ENCODE results near the gene CCDC87. TPM values are rescaled to one million over a fixed set of nuclear protein-coding genes. Genes with fewer than 3 reads are reported as not detected.

The CCDC87 gene
- total and polyA plus RNA-seq, 2 experiments from 2014 or later = 0.39 to 1.2 TPM

GRCh38 chr11:66542362-66542761, 50.5 kb downstream of the CCDC87 start:
- no peaks in the 10 kb centered on the region for H3K27me3 ChIP-seq (ENCODE audit: insufficient read depth)
- H3K4me1 ChIP-seq (ENCODE audit: insufficient read depth) = peaks cover 18% of the 10 kb centered on the region
- TF ChIP-seq ZNF462 (CRISPR knock-in tag; IDR thresholded peaks at IDR 0.05) (no peak), POLR2AphosphoS5 (IDR thresholded peaks at IDR 0.05; ENCODE audit: low read depth) (no peak)
- 0 out of 2 replicates have a peak, but pooled peaks cover 7% of the 10 kb centered on the region for H3F3A ChIP-seq (replicated peaks; ENCODE audit: low read depth)
- peaks cover 4% of the 10 kb centered on the region; the same call in 1 of the 2 replicates for H3K79me2 ChIP-seq (replicated peaks; ENCODE audit: insufficient read depth)
- Mint-ChIP-seq H3K4me1 (peaks cover 27% of the 10 kb centered on the region), H3K4me3 (no peak overlapping the region; the same call in 2 of the 3 replicates), H3K36me3 (ENCODE audit: low read depth) (peaks cover 1% of the 10 kb centered on the region; the same call in 2 of the 3 replicates), H3K27ac (no peak overlapping the region), H3K27me3 (ENCODE audit: insufficient read depth, low read depth, poor library complexity) (peaks cover 16% of the 10 kb centered on the region), H3K9me3 (no peaks in the 10 kb centered on the region; the same call in 1 of the 3 replicates)
- H3K4me3 ChIP-seq = no peak overlapping the region
- no peak overlapping the region for H3K4me2 ChIP-seq
- no peak overlapping the region for H2AFZ ChIP-seq
- no peaks in the 10 kb centered on the region for H3K36me3 ChIP-seq (ENCODE audit: insufficient read depth)
- no peak overlapping the region for H3K27ac ChIP-seq (ENCODE audit: low read depth)
- DNase-seq (ENCODE audit: low spot score) (no peak), ATAC-seq (no peak)
- H3K9me2 ChIP-seq (ENCODE audit: insufficient read depth) = no peaks in the 10 kb centered on the region
- no peaks in the 10 kb centered on the region for H4K20me1 ChIP-seq (replicated peaks; ENCODE audit: insufficient read depth)

GRCh38 chr11:66541892-66542291, 51.0 kb downstream of the CCDC87 start:
- no peak for ATAC-seq
- Histone ChIP-seq H3K27me3 (ENCODE audit: insufficient read depth) (no peaks in the 10 kb centered on the region), H3K79me2 (replicated peaks; ENCODE audit: insufficient read depth) (peaks cover 4% of the 10 kb centered on the region; the same call in 1 of the 2 replicates), H3K9me2 (ENCODE audit: insufficient read depth) (no peaks in the 10 kb centered on the region), H3K4me3 (no peak overlapping the region), H3K4me2 (no peak overlapping the region), H3F3A (replicated peaks; ENCODE audit: low read depth) (0 out of 2 replicates have a peak, but pooled peaks cover 7% of the 10 kb centered on the region), H2AFZ (no peak overlapping the region), H3K27ac (ENCODE audit: low read depth) (no peak overlapping the region), H3K36me3 (ENCODE audit: insufficient read depth) (no peaks in the 10 kb centered on the region), H4K20me1 (replicated peaks; ENCODE audit: insufficient read depth) (no peaks in the 10 kb centered on the region), H3K4me1 (ENCODE audit: insufficient read depth) (peaks cover 13% of the 10 kb centered on the region)
- Mint-ChIP-seq H3K4me1 (peaks cover 25% of the 10 kb centered on the region), H3K9me3 (no peaks in the 10 kb centered on the region; the same call in 1 of the 3 replicates), H3K4me3 (no peak overlapping the region), H3K27ac (no peak overlapping the region), H3K36me3 (ENCODE audit: low read depth) (peaks cover 3% of the 10 kb centered on the region; the same call in 2 of the 3 replicates), H3K27me3 (ENCODE audit: insufficient read depth, low read depth, poor library complexity) (peaks cover 16% of the 10 kb centered on the region)
- no peak for DNase-seq (ENCODE audit: low spot score)
- no peak for TF ChIP-seq STAT1 (IDR thresholded peaks at IDR 0.05; ENCODE audit: unreplicated experiment)
- no peak for TF ChIP-seq JUNB (IDR thresholded peaks at IDR 0.05; ENCODE audit: unreplicated experiment)
- no peak for TF ChIP-seq ZNF462 (CRISPR knock-in tag; IDR thresholded peaks at IDR 0.05)
- TF ChIP-seq CREB1 (CRISPR knock-in tag; IDR thresholded peaks at IDR 0.05; ENCODE audit: low read depth) = no peak
- no peak for TF ChIP-seq NANOG (IDR thresholded peaks at IDR 0.05; ENCODE audit: borderline replicate concordance)
